ENCODE data around the gene SPINK8.
A peak's percentile ranks its signal among the peaks of the same experiment; 100 is the strongest.
"Not testable (repeated sequence)": the region's sequence is repeated elsewhere in the genome, so short reads cannot be mapped to it uniquely, and the experiment has no call there.

Gene SPINK8

GRCh38 chr3:48331706-48332435 is 1.6 kb downstream of the SPINK8 start:
- DNase-seq (ENCODE audit: low read depth, low spot score): not testable (repeated sequence)

- DNase-seq (ENCODE audit: low read depth, low spot score): no peak
These were observed 12.5 kb downstream of the SPINK8 start for GRCh38 chr3:48320996-48321395.

GRCh38 chr3:48318713-48319468 is 14.6 kb downstream of the SPINK8 start:
- DNase-seq (ENCODE audit: low read depth, low spot score): no peak

- DNase-seq (ENCODE audit: low read depth, low spot score): no peak
These were observed 18.9 kb downstream of the SPINK8 start for GRCh38 chr3:48314542-48314941.

GRCh38 chr3:48306860-48307530 is 26.5 kb downstream of the SPINK8 start:
- DNase-seq (ENCODE audit: low read depth, low spot score): no peak

- no peak for DNase-seq (ENCODE audit: low read depth, low spot score)
These were observed 27.2 kb downstream of the SPINK8 start for GRCh38 chr3:48306290-48306689.

GRCh38 chr3:48305396-48305795 is 28.1 kb downstream of the SPINK8 start:
- DNase-seq (ENCODE audit: low read depth, low spot score): no peak

- DNase-seq (ENCODE audit: low read depth, low spot score): no peak
These were observed 30.4 kb downstream of the SPINK8 start for GRCh38 chr3:48303021-48303420.

- peak; percentile 49 for DNase-seq (ENCODE audit: low read depth, low spot score)
These were observed 31.7 kb downstream of the SPINK8 start for GRCh38 chr3:48301800-48302166.

- peak; percentile 96 for DNase-seq (ENCODE audit: low read depth, low spot score)
These were observed 32.3 kb downstream of the SPINK8 start, which contains the start of gene NME6 for GRCh38 chr3:48301020-48301799. Gene NME6 (minus strand): TSS chr3:48301367.

GRCh38 chr3:48299746-48300712 is 33.4 kb downstream of the SPINK8 start:
- peak; percentile 7 for DNase-seq (ENCODE audit: low read depth, low spot score)

- DNase-seq (ENCODE audit: low read depth, low spot score): no peak
These were observed 36.2 kb downstream of the SPINK8 start for GRCh38 chr3:48297111-48297810.

- DNase-seq (ENCODE audit: low read depth, low spot score): no peak
These were observed 36.8 kb downstream of the SPINK8 start for GRCh38 chr3:48296699-48297098.

GRCh38 chr3:48294611-48295263 is 38.7 kb downstream of the SPINK8 start:
- DNase-seq (ENCODE audit: low read depth, low spot score): no peak

- DNase-seq (ENCODE audit: low read depth, low spot score): no peak
These were observed 43.8 kb downstream of the SPINK8 start for GRCh38 chr3:48289659-48290058.

- DNase-seq (ENCODE audit: low read depth, low spot score): no peak
These were observed 46.4 kb downstream of the SPINK8 start for GRCh38 chr3:48287034-48287433.

- no peak for DNase-seq (ENCODE audit: low read depth, low spot score)
These were observed 47.2 kb downstream of the SPINK8 start for GRCh38 chr3:48286308-48286707.

- no peak for DNase-seq (ENCODE audit: low read depth, low spot score)
These were observed 47.8 kb downstream of the SPINK8 start for GRCh38 chr3:48285675-48286074.

GRCh38 chr3:48285132-48285531 is 48.3 kb downstream of the SPINK8 start:
- peak; percentile 11 for DNase-seq (ENCODE audit: low read depth, low spot score)
